Neutrophil (primary cell): ENCODE results near the gene ABCD3.

Experiments
- H3K27ac ChIP-seq: fragments of 200-600 bp; sonication (generic); 2 replicates; pipeline ENCODE4 v1.5.1; 2016; ENCODE audit warnings: mild to moderate bottlenecking, moderate library complexity
- H3K27me3 ChIP-seq: fragments of 200-600 bp; sonication (generic); 2 replicates; pipeline ENCODE4 v1.6.0; 2016; ENCODE audit warnings: mild to moderate bottlenecking
- H3K36me3 ChIP-seq: fragments of 200-600 bp; sonication (generic); 2 replicates; pipeline ENCODE4 v1.5.1; 2017
- H3K4me1 ChIP-seq, 2 experiments: fragments of 200-600 bp in 1 of 2; sonication (generic) in 1 of 2; 1 replicate in 1 of 2; 2 replicates in 1 of 2; pipeline versions ENCODE4 v1.5.1 to v1.6.1; 2013 to 2016; ENCODE audit warnings: low read depth in 1 of 2, low read length in 1 of 2, mild to moderate bottlenecking in 1 of 2, moderate library complexity in 1 of 2; ENCODE audit not compliant: control insufficient read depth in 1 of 2, insufficient read depth in 1 of 2
- H3K4me3 ChIP-seq, 2 experiments: fragments of 200-600 bp in 1 of 2; sonication (generic) in 1 of 2; 1 replicate in 1 of 2; 2 replicates in 1 of 2; pipeline ENCODE4 v1.5.1; 2013 to 2016; ENCODE audit warnings: low read depth in 1 of 2, low read length in 1 of 2, mild to moderate bottlenecking in 1 of 2, moderate library complexity in 1 of 2
- H3K9me3 ChIP-seq: fragments of 200-600 bp; sonication (generic); 2 replicates; pipeline ENCODE4 v1.5.1; 2016
- TF ChIP-seq, protein P1 (sequence below): fragments of 200-600 bp; sonication (generic); IDR thresholded peaks from 2 replicates; pipeline ENCODE4 v1.5.1; 2016; ENCODE audit warnings: antibody characterized with exemption

The ABCD3 gene

GRCh38 chr1:94550800-94551241 is 132.6 kb downstream of the ABCD3 start:
- no peaks in the 10 kb centered on the region for H3K9me3 ChIP-seq
- H3K27ac ChIP-seq: no peak overlapping the region
- no peak overlapping the region for H3K4me3 ChIP-seq
- H3K27me3 ChIP-seq: no peaks in the 10 kb centered on the region
- no peaks in the 10 kb centered on the region for H3K36me3 ChIP-seq
- H3K4me1 ChIP-seq: no peaks in the 10 kb centered on the region
- TF ChIP-seq, protein P1, sequence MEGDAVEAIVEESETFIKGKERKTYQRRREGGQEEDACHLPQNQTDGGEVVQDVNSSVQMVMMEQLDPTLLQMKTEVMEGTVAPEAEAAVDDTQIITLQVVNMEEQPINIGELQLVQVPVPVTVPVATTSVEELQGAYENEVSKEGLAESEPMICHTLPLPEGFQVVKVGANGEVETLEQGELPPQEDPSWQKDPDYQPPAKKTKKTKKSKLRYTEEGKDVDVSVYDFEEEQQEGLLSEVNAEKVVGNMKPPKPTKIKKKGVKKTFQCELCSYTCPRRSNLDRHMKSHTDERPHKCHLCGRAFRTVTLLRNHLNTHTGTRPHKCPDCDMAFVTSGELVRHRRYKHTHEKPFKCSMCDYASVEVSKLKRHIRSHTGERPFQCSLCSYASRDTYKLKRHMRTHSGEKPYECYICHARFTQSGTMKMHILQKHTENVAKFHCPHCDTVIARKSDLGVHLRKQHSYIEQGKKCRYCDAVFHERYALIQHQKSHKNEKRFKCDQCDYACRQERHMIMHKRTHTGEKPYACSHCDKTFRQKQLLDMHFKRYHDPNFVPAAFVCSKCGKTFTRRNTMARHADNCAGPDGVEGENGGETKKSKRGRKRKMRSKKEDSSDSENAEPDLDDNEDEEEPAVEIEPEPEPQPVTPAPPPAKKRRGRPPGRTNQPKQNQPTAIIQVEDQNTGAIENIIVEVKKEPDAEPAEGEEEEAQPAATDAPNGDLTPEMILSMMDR: no peak

GRCh38 chr1:94551449-94551848 is 133.3 kb downstream of the ABCD3 start:
- H3K36me3 ChIP-seq: no peaks in the 10 kb centered on the region
- H3K27me3 ChIP-seq: no peaks in the 10 kb centered on the region
- no peak overlapping the region for H3K27ac ChIP-seq
- TF ChIP-seq, protein P1: no peak
- H3K4me1 ChIP-seq: no peaks in the 10 kb centered on the region
- no peak overlapping the region for H3K4me3 ChIP-seq
- H3K9me3 ChIP-seq: no peaks in the 10 kb centered on the region

GRCh38 chr1:94552071-94552586 is 133.9 kb downstream of the ABCD3 start:
- Histone ChIP-seq H3K27ac (no peak overlapping the region), H3K36me3 (no peaks in the 10 kb centered on the region), H3K9me3 (no peaks in the 10 kb centered on the region), H3K4me1 (no peaks in the 10 kb centered on the region), H3K27me3 (no peaks in the 10 kb centered on the region), H3K4me3 (no peak overlapping the region)
- TF ChIP-seq, protein P1: no peak

DNA sequence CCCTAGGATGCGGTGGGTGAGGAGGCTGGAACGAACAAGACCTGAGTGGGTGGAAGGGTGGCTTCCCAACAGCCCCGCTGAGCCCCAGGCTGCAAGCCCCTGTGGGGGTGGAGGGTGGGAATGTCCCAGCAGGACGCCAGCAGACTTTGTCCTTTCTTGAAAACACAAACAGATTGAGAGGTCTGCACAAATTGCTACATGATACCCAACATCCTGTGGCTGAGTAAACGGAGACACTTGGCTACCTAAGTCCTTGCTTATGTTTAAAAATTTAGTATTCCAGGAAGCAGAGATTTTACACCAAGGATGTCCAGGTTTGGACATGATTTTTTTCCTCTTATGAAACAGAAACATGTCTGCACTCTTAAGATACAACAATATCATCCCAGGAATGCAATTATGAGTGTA is 135.1 kb downstream of the ABCD3 start:
- TF ChIP-seq, protein P1: no peak
- Histone ChIP-seq H3K27me3 (no peaks in the 10 kb centered on the region), H3K27ac (no peak overlapping the region), H3K4me1 (no peaks in the 10 kb centered on the region), H3K36me3 (no peaks in the 10 kb centered on the region), H3K9me3 (no peaks in the 10 kb centered on the region), H3K4me3 (no peak overlapping the region)

DNA sequence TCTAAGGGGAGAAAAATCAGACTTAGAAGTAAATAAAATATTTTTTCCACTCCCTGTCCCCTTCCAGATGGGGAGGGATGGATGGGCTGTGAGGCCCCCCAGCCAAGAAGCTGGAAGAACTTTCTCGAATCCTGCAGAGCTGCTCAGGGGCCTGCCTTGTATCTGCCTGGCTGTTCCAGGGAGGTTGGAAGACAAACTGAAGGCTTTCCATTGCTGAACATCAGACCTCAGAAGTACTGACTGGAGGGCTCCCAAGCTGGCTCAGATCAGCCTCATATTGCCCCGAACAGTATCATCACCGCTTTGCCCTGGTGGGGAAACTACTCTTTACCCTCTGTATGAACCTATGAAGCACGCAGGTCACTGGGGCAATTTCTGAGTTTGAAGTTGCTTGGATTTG is 135.7 kb downstream of the ABCD3 start:
- no peaks in the 10 kb centered on the region for H3K9me3 ChIP-seq
- H3K4me3 ChIP-seq: no peak overlapping the region
- no peaks in the 10 kb centered on the region for H3K27me3 ChIP-seq
- H3K27ac ChIP-seq: no peak overlapping the region
- TF ChIP-seq, protein P1: no peak
- H3K36me3 ChIP-seq: no peaks in the 10 kb centered on the region
- no peaks in the 10 kb centered on the region for H3K4me1 ChIP-seq

- Histone ChIP-seq H3K4me1 (no peaks in the 10 kb centered on the region), H3K27me3 (no peaks in the 10 kb centered on the region), H3K36me3 (no peaks in the 10 kb centered on the region), H3K9me3 (no peaks in the 10 kb centered on the region), H3K4me3 (no peak overlapping the region), H3K27ac (no peak overlapping the region)
- TF ChIP-seq, protein P1: no peak
Measured at GRCh38 chr1:94554580-94554979, 136.4 kb downstream of the ABCD3 start.
